ENCODE data around the gene XNDC1N.
A peak's percentile ranks its signal among the peaks of the same experiment; 100 is the strongest.

The XNDC1N gene

GRCh38 chr11:71971680-71972079 is 43.3 kb upstream of the XNDC1N start:
- Histone ChIP-seq H4K8ac (ENCODE audit: low read length) (no peak overlapping the region), H3K14ac (ENCODE audit: low read length in 2 of 2) (no peak overlapping the region), H3K18ac (ENCODE audit: low read depth in 1 of 2, low read length in 2 of 2) (no peak overlapping the region), H2BK120ac (ENCODE audit: low read depth, low read length) (no peak overlapping the region), H2AFZ (ENCODE audit: low read depth, low read length) (no peak overlapping the region), H3K4me2 (ENCODE audit: low read length, poor library complexity, severe bottlenecking) (no peak overlapping the region), H3K27ac (ENCODE audit: low read length, poor library complexity, severe bottlenecking) (no peak overlapping the region), H2AK5ac (ENCODE audit: low read length, severe bottlenecking) (no peak overlapping the region), H2BK15ac (ENCODE audit: low read depth, poor library complexity, severe bottlenecking) (no peak overlapping the region), H2BK5ac (ENCODE audit: low read depth, low read length, poor library complexity, severe bottlenecking) (no peak overlapping the region), H3K36me3 (ENCODE audit: control insufficient read depth in 1 of 2, insufficient read depth in 2 of 2, low read depth in 1 of 2, low read length in 2 of 2) (peaks cover 17 to 30% of the 10 kb centered on the region in 2 experiments), H4K91ac (ENCODE audit: low read length) (no peak overlapping the region), H3K4me3 (ENCODE audit: insufficient read depth in 1 of 2, low read depth in 1 of 2, low read length in 2 of 2) (no peak overlapping the region), H3K4me1 (ENCODE audit: control insufficient read depth, insufficient read depth, low read depth, low read length) (no peaks in the 10 kb centered on the region), H3K9me3 (ENCODE audit: control insufficient read depth, low read length) (no peaks in the 10 kb centered on the region), H2BK12ac (ENCODE audit: low read length in 2 of 2) (no peak overlapping the region), H3K9ac (ENCODE audit: low read length) (no peak overlapping the region), H3K27me3 (ENCODE audit: control insufficient read depth in 1 of 2, insufficient read depth in 1 of 2, low read length in 2 of 2) (no peaks in the 10 kb centered on the region), H3K79me1 (replicated peaks; ENCODE audit: low read length, poor library complexity, severe bottlenecking) (peaks cover 26% of the 10 kb centered on the region), H3K4ac (ENCODE audit: low read depth in 1 of 2, low read length in 2 of 2) (no peak overlapping the region), H3K23ac (ENCODE audit: low read length in 2 of 2) (no peak overlapping the region)
- 100% methylated on average over 2 of the region's 2 CpGs for WGBS
- no peak for DNase-seq

GRCh38 chr11:71964641-71965040 is 36.2 kb upstream of the XNDC1N start:
- H3K27me3 ChIP-seq (ENCODE audit: control insufficient read depth in 1 of 2, insufficient read depth in 1 of 2, low read length in 2 of 2): no peaks in the 10 kb centered on the region
- no peak overlapping the region for H4K91ac ChIP-seq (ENCODE audit: low read length)
- H3K23ac ChIP-seq (ENCODE audit: low read length in 2 of 2): no peak overlapping the region
- H2AFZ ChIP-seq (ENCODE audit: low read depth, low read length): no peak overlapping the region
- H3K4me1 ChIP-seq (ENCODE audit: control insufficient read depth, insufficient read depth, low read depth, low read length): peaks cover 19% of the 10 kb centered on the region
- H3K4ac ChIP-seq (ENCODE audit: low read depth in 1 of 2, low read length in 2 of 2): no peak overlapping the region
- H3K4me2 ChIP-seq (ENCODE audit: low read length, poor library complexity, severe bottlenecking): no peak overlapping the region
- no peak overlapping the region for H3K18ac ChIP-seq (ENCODE audit: low read depth in 1 of 2, low read length in 2 of 2)
- peaks cover 13% of the 10 kb centered on the region for H3K79me1 ChIP-seq (replicated peaks; ENCODE audit: low read length, poor library complexity, severe bottlenecking)
- H3K14ac ChIP-seq (ENCODE audit: low read length in 2 of 2): no peak overlapping the region
- H2BK15ac ChIP-seq (ENCODE audit: low read depth, poor library complexity, severe bottlenecking): no peak overlapping the region
- peak overlapping the region; percentile 68 for H3K27ac ChIP-seq (ENCODE audit: low read length, poor library complexity, severe bottlenecking)
- no peak for DNase-seq
- peaks cover 18 to 47% of the 10 kb centered on the region in 2 experiments for H3K36me3 ChIP-seq (ENCODE audit: control insufficient read depth in 1 of 2, insufficient read depth in 2 of 2, low read depth in 1 of 2, low read length in 2 of 2)
- H4K8ac ChIP-seq (ENCODE audit: low read length): no peak overlapping the region
- no peaks in the 10 kb centered on the region for H3K9me3 ChIP-seq (ENCODE audit: control insufficient read depth, low read length)
- no peak overlapping the region for H2BK5ac ChIP-seq (ENCODE audit: low read depth, low read length, poor library complexity, severe bottlenecking)
- no peak overlapping the region for H2BK12ac ChIP-seq (ENCODE audit: low read length in 2 of 2)
- WGBS: 79% methylated on average over 4 of the region's 4 CpGs
- H2BK120ac ChIP-seq (ENCODE audit: low read depth, low read length): no peak overlapping the region
- no peak overlapping the region for H3K9ac ChIP-seq (ENCODE audit: low read length)
- H2AK5ac ChIP-seq (ENCODE audit: low read length, severe bottlenecking): peak overlapping the region; percentile 78
- H3K4me3 ChIP-seq (ENCODE audit: insufficient read depth in 1 of 2, low read depth in 1 of 2, low read length in 2 of 2): no peak overlapping the region

GRCh38 chr11:71963468-71963867 is 35.1 kb upstream of the XNDC1N start:
- Histone ChIP-seq H3K4ac (ENCODE audit: low read depth in 1 of 2, low read length in 2 of 2) (no peak overlapping the region), H3K4me2 (ENCODE audit: low read length, poor library complexity, severe bottlenecking) (no peak overlapping the region), H2BK15ac (ENCODE audit: low read depth, poor library complexity, severe bottlenecking) (no peak overlapping the region), H3K14ac (ENCODE audit: low read length in 2 of 2) (no peak overlapping the region), H3K9ac (ENCODE audit: low read length) (no peak overlapping the region), H2BK12ac (ENCODE audit: low read length in 2 of 2) (no peak overlapping the region), H3K9me3 (ENCODE audit: control insufficient read depth, low read length) (no peaks in the 10 kb centered on the region), H3K4me1 (ENCODE audit: control insufficient read depth, insufficient read depth, low read depth, low read length) (peaks cover 21% of the 10 kb centered on the region), H4K8ac (ENCODE audit: low read length) (no peak overlapping the region), H3K18ac (ENCODE audit: low read depth in 1 of 2, low read length in 2 of 2) (no peak overlapping the region), H3K23ac (ENCODE audit: low read length in 2 of 2) (no peak overlapping the region), H3K27ac (ENCODE audit: low read length, poor library complexity, severe bottlenecking) (peak overlapping the region; percentile 75), H3K36me3 (ENCODE audit: control insufficient read depth in 1 of 2, insufficient read depth in 2 of 2, low read depth in 1 of 2, low read length in 2 of 2) (peaks cover 15 to 40% of the 10 kb centered on the region in 2 experiments), H2AK5ac (ENCODE audit: low read length, severe bottlenecking) (no peak overlapping the region), H2BK120ac (ENCODE audit: low read depth, low read length) (no peak overlapping the region), H3K4me3 (ENCODE audit: insufficient read depth in 1 of 2, low read depth in 1 of 2, low read length in 2 of 2) (no peak overlapping the region), H3K79me1 (replicated peaks; ENCODE audit: low read length, poor library complexity, severe bottlenecking) (peaks cover 11% of the 10 kb centered on the region), H2BK5ac (ENCODE audit: low read depth, low read length, poor library complexity, severe bottlenecking) (no peak overlapping the region), H2AFZ (ENCODE audit: low read depth, low read length) (no peak overlapping the region), H3K27me3 (ENCODE audit: control insufficient read depth in 1 of 2, insufficient read depth in 1 of 2, low read length in 2 of 2) (no peaks in the 10 kb centered on the region), H4K91ac (ENCODE audit: low read length) (no peak overlapping the region)
- DNase-seq: no peak
- WGBS: 82% methylated on average over 7 of the region's 8 CpGs

- no CpG with 5 or more reads among the region's 2 CpGs for WGBS
- Histone ChIP-seq H2AK5ac (ENCODE audit: low read length, severe bottlenecking) (no peak overlapping the region), H2BK12ac (ENCODE audit: low read length in 2 of 2) (no peak overlapping the region), H3K4ac (ENCODE audit: low read depth in 1 of 2, low read length in 2 of 2) (no peak overlapping the region), H3K36me3 (ENCODE audit: control insufficient read depth in 1 of 2, insufficient read depth in 2 of 2, low read depth in 1 of 2, low read length in 2 of 2) (peaks cover 12 to 36% of the 10 kb centered on the region in 2 experiments), H2BK15ac (ENCODE audit: low read depth, poor library complexity, severe bottlenecking) (no peak overlapping the region), H3K27ac (ENCODE audit: low read length, poor library complexity, severe bottlenecking) (peak overlapping the region; percentile 84), H3K4me2 (ENCODE audit: low read length, poor library complexity, severe bottlenecking) (no peak overlapping the region), H3K9me3 (ENCODE audit: control insufficient read depth, low read length) (no peaks in the 10 kb centered on the region), H3K79me1 (replicated peaks; ENCODE audit: low read length, poor library complexity, severe bottlenecking) (peaks cover 10% of the 10 kb centered on the region), H3K27me3 (ENCODE audit: control insufficient read depth in 1 of 2, insufficient read depth in 1 of 2, low read length in 2 of 2) (no peaks in the 10 kb centered on the region), H4K91ac (ENCODE audit: low read length) (no peak overlapping the region), H2AFZ (ENCODE audit: low read depth, low read length) (no peak overlapping the region), H3K4me1 (ENCODE audit: control insufficient read depth, insufficient read depth, low read depth, low read length) (peaks cover 21% of the 10 kb centered on the region), H3K14ac (ENCODE audit: low read length in 2 of 2) (no peak overlapping the region), H3K18ac (ENCODE audit: low read depth in 1 of 2, low read length in 2 of 2) (no peak overlapping the region), H2BK120ac (ENCODE audit: low read depth, low read length) (no peak overlapping the region), H4K8ac (ENCODE audit: low read length) (no peak overlapping the region), H3K23ac (ENCODE audit: low read length in 2 of 2) (no peak overlapping the region), H2BK5ac (ENCODE audit: low read depth, low read length, poor library complexity, severe bottlenecking) (no peak overlapping the region), H3K4me3 (ENCODE audit: insufficient read depth in 1 of 2, low read depth in 1 of 2, low read length in 2 of 2) (no peak overlapping the region), H3K9ac (ENCODE audit: low read length) (peak overlapping the region; percentile 20)
- peak; percentile 79 for DNase-seq
Measured at GRCh38 chr11:71962428-71963038, 34.1 kb upstream of the XNDC1N start.
